Activated T-cell treated with anti-CD3 and anti-CD28 coated beads, Interleukin-2, amount 50 U/mL, for 72 hours (primary cell): Measurements from ENCODE around the gene HS3ST5. TPM values are rescaled to one million over a fixed set of nuclear protein-coding genes. Genes with fewer than 3 reads are reported as not detected.
"Not testable (repeated sequence)": the region's sequence is repeated elsewhere in the genome, so short reads cannot be mapped to it uniquely, and the experiment has no call there.

ENCODE experiments used
- ATAC-seq, 2 donors: fragments of 150-1000 bp; cut with Tn5 transposase; replicated peaks in 1 of 2; 2 replicates each; pipeline ENCODE4 v1.10.0; 2021; ENCODE audit warnings: moderate library complexity in 2 of 2, mild to moderate bottlenecking in 1 of 2
- DNase-seq, 2 donors: peaks; one replicate each; pipeline ENCODE4 v3.0.0; 2021 to 2022; ENCODE audit warnings: mixed read lengths in 1 of 2
- H3K27ac Mint-ChIP-seq: one replicate; pipeline ENCODE4 v1.8.0; 2022; ENCODE audit warnings: mild to moderate bottlenecking, moderate library complexity, mixed read lengths
- H3K27me3 Mint-ChIP-seq: one replicate; pipeline ENCODE4 v1.8.0; 2022; ENCODE audit warnings: low read depth, mixed read lengths
- H3K36me3 Mint-ChIP-seq, 2 donors: one replicate each; pipeline ENCODE4 v1.8.0; 2022; ENCODE audit warnings: mixed read lengths in 2 of 2, mild to moderate bottlenecking in 1 of 2; ENCODE audit not compliant: insufficient read depth in 2 of 2
- H3K4me1 Mint-ChIP-seq: one replicate; pipeline ENCODE4 v1.8.0; 2022; ENCODE audit warnings: low read depth, mixed read lengths
- H3K4me3 Mint-ChIP-seq, 2 donors: one replicate each; pipeline ENCODE4 v1.8.0; 2022; ENCODE audit warnings: mild to moderate bottlenecking in 2 of 2, mixed read lengths in 2 of 2, moderate library complexity in 2 of 2
- H3K9me3 Mint-ChIP-seq, 2 donors: one replicate each; pipeline ENCODE4 v1.8.0; 2022; ENCODE audit warnings: mixed read lengths in 2 of 2
- total RNA-seq, 2 donors: library from RNA; stranded (reverse); gene quantifications; one replicate each; pipeline ENCODE4 v1.2.3, GENCODE V29; 2022

Gene HS3ST5
- total RNA-seq, 2 donors from 2014 or later, result not detected

GRCh38 chr6:114313816-114314215, 29.0 kb downstream of the HS3ST5 start:
- ATAC-seq, H3K27ac Mint-ChIP-seq, H3K36me3 Mint-ChIP-seq, DNase-seq, H3K9me3 Mint-ChIP-seq, H3K4me1 Mint-ChIP-seq, H3K4me3 Mint-ChIP-seq, H3K27me3 Mint-ChIP-seq: not testable (repeated sequence)

- H3K36me3 Mint-ChIP-seq, result no peaks in the 10 kb centered on the region
- no peak overlapping the region for H3K4me3 Mint-ChIP-seq
- DNase-seq, result no peak
- H3K4me1 Mint-ChIP-seq, result no peaks in the 10 kb centered on the region
- no peak for ATAC-seq
- no peaks in the 10 kb centered on the region for H3K9me3 Mint-ChIP-seq
- no peak overlapping the region for H3K27ac Mint-ChIP-seq
- no peaks in the 10 kb centered on the region for H3K27me3 Mint-ChIP-seq
Observed at GRCh38 chr6:114312931-114313330, 29.9 kb downstream of the HS3ST5 start.

DNA sequence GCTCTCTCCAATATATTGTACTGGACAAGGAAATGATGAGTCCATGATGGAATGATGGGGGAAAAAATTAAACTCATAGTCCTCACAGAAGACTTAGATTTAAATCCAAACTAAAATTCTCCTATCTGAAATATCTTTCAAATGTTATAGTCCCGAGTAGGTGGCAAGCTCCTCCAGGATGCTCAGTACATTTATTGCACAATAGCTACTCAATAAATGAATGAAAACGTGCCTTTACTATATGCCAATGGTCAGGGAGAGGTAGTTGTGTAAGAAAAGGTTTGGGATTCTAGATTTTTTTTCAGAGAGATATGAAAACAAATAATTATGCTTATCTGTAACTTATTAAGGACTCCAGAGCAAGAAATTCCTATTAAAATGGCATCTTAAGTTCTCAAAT, 32.8 kb downstream of the HS3ST5 start:
- DNase-seq, result no peak
- ATAC-seq, result no peak
- H3K4me1 Mint-ChIP-seq, result no peaks in the 10 kb centered on the region
- no peaks in the 10 kb centered on the region for H3K36me3 Mint-ChIP-seq
- H3K27ac Mint-ChIP-seq, result no peak overlapping the region
- no peaks in the 10 kb centered on the region for H3K9me3 Mint-ChIP-seq
- H3K4me3 Mint-ChIP-seq, result no peak overlapping the region
- no peaks in the 10 kb centered on the region for H3K27me3 Mint-ChIP-seq

- DNase-seq, result no peak
- H3K4me3 Mint-ChIP-seq, result no peak overlapping the region
- no peak overlapping the region for H3K27ac Mint-ChIP-seq
- no peak for ATAC-seq
- H3K36me3 Mint-ChIP-seq, result no peaks in the 10 kb centered on the region
- no peaks in the 10 kb centered on the region for H3K9me3 Mint-ChIP-seq
- H3K4me1 Mint-ChIP-seq, result no peaks in the 10 kb centered on the region
- no peaks in the 10 kb centered on the region for H3K27me3 Mint-ChIP-seq
Observed at GRCh38 chr6:114304304-114304887, 38.4 kb downstream of the HS3ST5 start.

DNA sequence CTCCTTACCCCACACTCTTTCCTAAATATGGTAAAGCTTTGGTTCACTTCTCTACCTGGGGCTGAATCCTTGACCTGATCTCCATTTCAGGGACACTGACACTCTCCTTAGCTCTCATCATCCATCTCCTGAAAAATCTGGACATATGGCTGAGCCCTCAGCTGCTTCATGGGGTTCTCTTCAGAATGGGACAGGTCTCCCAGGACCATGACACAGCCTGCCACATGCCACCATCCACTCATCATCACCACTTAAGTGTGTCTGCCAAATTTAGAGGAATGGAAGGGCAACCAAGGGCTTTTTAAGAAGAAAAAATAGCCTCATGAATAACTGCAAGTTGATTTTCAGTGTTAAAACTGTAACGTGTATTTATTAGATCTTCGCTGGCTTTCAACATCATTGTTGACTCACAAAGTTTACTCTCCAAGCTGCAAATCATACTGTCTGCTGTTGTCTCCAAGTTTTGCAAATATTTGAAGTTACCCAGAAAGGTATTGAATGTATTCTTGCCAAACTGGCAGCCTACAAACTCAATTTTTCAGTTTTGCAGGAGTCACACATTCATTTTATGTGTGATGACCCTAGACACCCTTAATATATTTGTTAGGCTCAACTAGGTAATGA, 41.1 kb downstream of the HS3ST5 start:
- no peak overlapping the region for H3K4me3 Mint-ChIP-seq
- no peaks in the 10 kb centered on the region for H3K9me3 Mint-ChIP-seq
- no peaks in the 10 kb centered on the region for H3K4me1 Mint-ChIP-seq
- no peaks in the 10 kb centered on the region for H3K36me3 Mint-ChIP-seq
- no peaks in the 10 kb centered on the region for H3K27me3 Mint-ChIP-seq
- no peak for ATAC-seq
- no peak overlapping the region for H3K27ac Mint-ChIP-seq
- DNase-seq, result no peak

- Mint-ChIP-seq H3K27me3 (no peaks in the 10 kb centered on the region), H3K4me3 (no peak overlapping the region), H3K9me3 (no peaks in the 10 kb centered on the region), H3K36me3 (no peaks in the 10 kb centered on the region), H3K4me1 (no peaks in the 10 kb centered on the region), H3K27ac (no peak overlapping the region)
- ATAC-seq (no peak), DNase-seq (no peak)
Observed at GRCh38 chr6:114297135-114297534, 45.7 kb downstream of the HS3ST5 start.

- H3K4me3 Mint-ChIP-seq, result no peak overlapping the region
- H3K9me3 Mint-ChIP-seq, result no peaks in the 10 kb centered on the region
- no peaks in the 10 kb centered on the region for H3K36me3 Mint-ChIP-seq
- no peak overlapping the region for H3K27ac Mint-ChIP-seq
- H3K4me1 Mint-ChIP-seq, result no peaks in the 10 kb centered on the region
- no peak for ATAC-seq
- H3K27me3 Mint-ChIP-seq, result no peaks in the 10 kb centered on the region
- DNase-seq, result no peak
Observed at GRCh38 chr6:114292431-114292830, 50.4 kb downstream of the HS3ST5 start.

DNA sequence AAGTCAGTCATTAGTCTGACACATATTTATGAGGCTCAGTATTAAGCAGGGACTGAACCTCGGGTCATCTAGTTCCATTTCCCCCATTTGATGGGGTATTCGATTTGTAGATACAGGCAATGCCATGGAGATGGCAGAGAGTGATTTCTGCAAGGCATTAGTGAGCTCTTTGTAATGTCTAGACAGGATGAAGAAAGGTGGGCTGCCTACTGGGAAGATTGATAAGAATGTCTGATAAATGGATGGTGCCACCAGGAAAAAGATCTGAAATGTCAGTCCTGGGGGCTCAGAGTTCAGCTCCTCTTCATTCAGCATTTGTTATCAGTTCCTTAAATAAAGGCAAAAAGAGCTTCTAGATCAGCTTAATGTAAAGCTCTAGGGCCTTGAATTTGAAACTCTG, 51.4 kb downstream of the HS3ST5 start:
- Mint-ChIP-seq H3K27me3 (no peaks in the 10 kb centered on the region), H3K36me3 (no peaks in the 10 kb centered on the region)
- DNase-seq, result no peak

DNA sequence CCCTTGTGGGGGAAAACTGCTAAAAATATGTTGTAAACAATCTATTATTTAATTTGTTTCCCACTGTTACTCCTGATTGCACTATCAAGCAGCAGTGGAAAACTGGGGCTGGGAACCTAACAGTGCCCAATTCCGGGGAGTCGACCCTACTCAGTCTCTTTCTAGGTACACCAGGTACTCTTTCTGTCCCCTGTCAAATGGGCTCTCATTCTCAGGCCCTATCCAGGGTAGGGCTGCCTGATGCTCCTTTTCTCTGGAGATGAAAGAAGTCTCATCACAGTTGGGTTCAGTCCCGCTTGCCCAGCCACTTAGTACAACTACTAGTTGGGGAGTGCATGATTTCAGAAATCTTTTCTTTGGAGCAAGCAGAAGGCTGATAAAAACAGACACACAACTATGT, 52.0 kb downstream of the HS3ST5 start:
- no peaks in the 10 kb centered on the region for H3K4me1 Mint-ChIP-seq
- no peak overlapping the region for H3K27ac Mint-ChIP-seq
- no peaks in the 10 kb centered on the region for H3K36me3 Mint-ChIP-seq
- no peak overlapping the region for H3K4me3 Mint-ChIP-seq
- DNase-seq (no peak), ATAC-seq (no peak)
- H3K27me3 Mint-ChIP-seq, result no peaks in the 10 kb centered on the region
- no peaks in the 10 kb centered on the region for H3K9me3 Mint-ChIP-seq

More for the DNA sequence above, 51.4 kb downstream of the HS3ST5 start:
- Mint-ChIP-seq H3K9me3 (no peaks in the 10 kb centered on the region), H3K4me3 (no peak overlapping the region), H3K27ac (no peak overlapping the region), H3K4me1 (no peaks in the 10 kb centered on the region)
- no peak for ATAC-seq

- ATAC-seq, result no peak
- Mint-ChIP-seq H3K4me3 (no peak overlapping the region), H3K27me3 (no peaks in the 10 kb centered on the region), H3K4me1 (no peaks in the 10 kb centered on the region), H3K36me3 (no peaks in the 10 kb centered on the region), H3K9me3 (no peaks in the 10 kb centered on the region), H3K27ac (no peak overlapping the region)
- no peak for DNase-seq
Observed at GRCh38 chr6:114288701-114289495, 53.9 kb downstream of the HS3ST5 start.

DNA sequence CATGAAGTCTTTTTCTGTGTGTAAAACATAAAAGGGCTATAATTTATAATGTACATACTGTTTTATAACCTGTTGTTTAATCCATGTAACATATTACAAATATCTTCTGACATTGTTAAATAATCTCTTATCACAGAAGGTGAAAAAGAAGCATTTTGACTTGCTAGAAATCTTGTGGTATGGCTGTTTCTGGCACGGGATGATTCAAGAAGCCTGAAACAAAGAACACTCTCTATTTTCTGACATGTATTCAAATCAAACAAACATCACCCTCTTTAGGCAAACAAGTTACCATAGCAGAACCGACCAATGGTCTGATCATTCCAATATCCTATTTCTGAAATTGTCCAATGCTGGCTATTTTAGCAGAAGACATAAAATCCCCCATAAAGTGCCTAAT, 55.4 kb downstream of the HS3ST5 start:
- Mint-ChIP-seq H3K27ac (no peak overlapping the region), H3K36me3 (no peaks in the 10 kb centered on the region), H3K9me3 (no peaks in the 10 kb centered on the region), H3K4me3 (no peak overlapping the region), H3K4me1 (no peaks in the 10 kb centered on the region), H3K27me3 (no peaks in the 10 kb centered on the region)
- ATAC-seq (no peak), DNase-seq (no peak)

GRCh38 chr6:114286211-114286610, 56.6 kb downstream of the HS3ST5 start:
- DNase-seq (no peak), ATAC-seq (no peak)
- Mint-ChIP-seq H3K27me3 (no peaks in the 10 kb centered on the region), H3K36me3 (no peaks in the 10 kb centered on the region), H3K27ac (no peak overlapping the region), H3K4me1 (no peaks in the 10 kb centered on the region), H3K4me3 (no peak overlapping the region), H3K9me3 (peaks cover 0 to 1% of the 10 kb centered on the region in 2 donors)

- peaks cover 0 to 1% of the 10 kb centered on the region in 2 donors for H3K9me3 Mint-ChIP-seq
- H3K4me3 Mint-ChIP-seq, result no peak overlapping the region
- H3K36me3 Mint-ChIP-seq, result no peaks in the 10 kb centered on the region
- DNase-seq (no peak), ATAC-seq (no peak)
- no peak overlapping the region for H3K27ac Mint-ChIP-seq
- no peaks in the 10 kb centered on the region for H3K4me1 Mint-ChIP-seq
- H3K27me3 Mint-ChIP-seq, result no peaks in the 10 kb centered on the region
Observed at GRCh38 chr6:114284281-114284680, 58.5 kb downstream of the HS3ST5 start.
